A673 (cell line): ENCODE data around the gene HMCN1. TPM values are rescaled to one million over a fixed set of nuclear protein-coding genes. Genes with fewer than 3 reads are reported as not detected.

Experiments
- BruUV-seq: library from RNA; stranded (reverse); fragments of 400-500 nt; replicated peaks from 2 replicates; lab custom pipeline; 2021; lab: Mats Ljungman, UMichigan
- CTCF ChIA-PET: fragments of 300-600 bp; sonication (Branson Sonifier 250); formaldehyde crosslinking; loops from one replicate; lab custom pipeline; 2022; ENCODE audit warnings: antibody characterized with exemption; lab: Charles Lee
- POLR2A ChIA-PET: fragments of 300-600 bp; sonication (Branson Sonifier 250); formaldehyde crosslinking; loops from one replicate; lab custom pipeline; 2022; ENCODE audit warnings: antibody characterized with exemption; ENCODE audit not compliant: low non-redundant PET; lab: Charles Lee
- DNase-seq: peaks from one replicate; pipeline ENCODE4 v3.0.0-alpha.2; 2015; ENCODE audit warnings: low spot score
- H3K27ac ChIP-seq: fragments of 200-600 bp; sonication (generic); 2 replicates; pipeline ENCODE4 v1.5.1; 2016; ENCODE audit warnings: mixed run types, low read depth, mild to moderate bottlenecking, mixed read lengths, antibody characterized with exemption, low read length; ENCODE audit not compliant: poor library complexity, severe bottlenecking
- H3K27me3 ChIP-seq: fragments of 200-600 bp; sonication (generic); replicated peaks from 2 replicates; pipeline ENCODE4 v1.6.1; 2017; ENCODE audit warnings: mixed run types, low read depth, mild to moderate bottlenecking, mixed read lengths, antibody characterized with exemption, low read length; ENCODE audit not compliant: insufficient read depth, poor library complexity
- H3K36me3 ChIP-seq: fragments of 200-600 bp; sonication (generic); 2 replicates; pipeline ENCODE4 v1.6.1; 2016; ENCODE audit warnings: mixed run types, mild to moderate bottlenecking, mixed read lengths, antibody characterized with exemption, low read length; ENCODE audit not compliant: insufficient read depth, poor library complexity, severe bottlenecking
- H3K4me1 ChIP-seq: fragments of 200-600 bp; sonication (generic); 2 replicates; pipeline ENCODE4 v1.6.1; 2017; ENCODE audit warnings: mixed run types, mild to moderate bottlenecking, mixed read lengths, antibody characterized with exemption, low read length; ENCODE audit not compliant: insufficient read depth, poor library complexity, severe bottlenecking
- H3K4me3 ChIP-seq: fragments of 200-600 bp; sonication (generic); 2 replicates; pipeline ENCODE4 v1.5.1; 2016; ENCODE audit warnings: low read depth, mixed run types, mild to moderate bottlenecking, mixed read lengths, low read length; ENCODE audit not compliant: poor library complexity, severe bottlenecking
- H3K9me3 ChIP-seq: fragments of 200-600 bp; sonication (generic); 2 replicates; pipeline ENCODE4 v1.6.1; 2016; ENCODE audit warnings: mixed run types, low read depth, mild to moderate bottlenecking, mixed read lengths, antibody characterized with exemption, low read length; ENCODE audit not compliant: poor library complexity, severe bottlenecking
- EZH2 ChIP-seq: fragments of 200-600 bp; sonication (generic); IDR thresholded peaks from 2 replicates; pipeline ENCODE4 v1.6.1; 2017; ENCODE audit warnings: borderline replicate concordance, low read depth, mild to moderate bottlenecking, mixed read lengths, antibody characterized with exemption, low read length; ENCODE audit not compliant: poor library complexity, severe bottlenecking
- intact Hi-C: fragments of 100-400 bp; cut with micrococcal nuclease; formaldehyde crosslinking; loops from one replicate; pipeline ENCODE4 v1.10.0; 2022; ENCODE audit not compliant: unreplicated experiment
- total RNA-seq: library from RNA; stranded (reverse); gene quantifications from 2 replicates; pipeline ENCODE4 v1.2.3, GENCODE V29; 2021
- TF ChIP-seq, protein P1 (sequence below): fragments of 300-800, 200-600 bp; sonication (generic); conservative IDR thresholded peaks from 2 replicates; pipeline ENCODE4 v1.5.1; 2017; ENCODE audit warnings: low read depth, mild to moderate bottlenecking, antibody characterized with exemption, low read length, moderate library complexity, mixed read lengths

The HMCN1 gene
- total RNA-seq, 1 experiment from 2014 or later: 134 TPM

DNA sequence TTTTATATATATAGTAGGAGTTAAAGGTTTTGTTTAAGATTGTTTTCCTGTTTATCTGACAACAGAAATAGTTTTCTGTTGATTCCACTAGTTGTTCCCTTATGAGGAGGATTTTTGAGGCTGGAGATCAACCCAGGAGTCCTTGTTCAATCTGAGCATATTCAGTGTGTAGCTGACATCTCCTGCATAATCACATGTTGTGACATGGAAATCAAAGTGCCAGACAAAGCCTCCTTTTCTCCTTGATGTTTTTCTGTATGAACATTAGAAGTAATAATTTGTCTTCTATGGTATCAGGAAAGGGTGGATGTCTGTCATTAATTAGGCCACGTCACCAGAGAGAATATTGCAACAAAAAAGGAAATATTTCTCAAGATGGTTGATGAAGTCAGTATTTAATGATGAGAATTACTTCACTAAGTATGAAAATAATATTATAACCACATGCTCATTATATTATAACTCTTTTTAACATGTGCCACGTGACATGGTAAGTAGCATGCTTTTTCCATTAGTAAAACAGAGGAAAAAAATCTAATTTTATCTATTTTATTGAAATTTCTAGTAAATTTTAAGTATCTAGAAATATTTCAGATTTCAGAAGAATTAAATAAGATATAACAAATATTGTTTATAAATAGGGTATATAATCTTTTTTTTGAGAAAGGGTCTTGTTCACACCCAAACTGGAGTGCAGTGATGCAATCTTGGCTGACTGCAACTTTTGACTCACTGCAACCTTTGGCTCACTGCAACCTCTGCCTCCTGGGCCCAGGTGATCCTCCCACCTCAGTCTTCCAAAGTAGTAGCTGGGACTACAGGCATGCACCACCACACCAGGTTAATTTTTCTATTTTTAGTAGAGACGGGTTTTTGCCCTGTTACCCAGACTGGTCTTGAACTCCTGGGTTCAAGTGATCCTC lies 223.5 kb downstream of the HMCN1 start:
- no peak for TF ChIP-seq EZH2
- TF ChIP-seq, protein P1, sequence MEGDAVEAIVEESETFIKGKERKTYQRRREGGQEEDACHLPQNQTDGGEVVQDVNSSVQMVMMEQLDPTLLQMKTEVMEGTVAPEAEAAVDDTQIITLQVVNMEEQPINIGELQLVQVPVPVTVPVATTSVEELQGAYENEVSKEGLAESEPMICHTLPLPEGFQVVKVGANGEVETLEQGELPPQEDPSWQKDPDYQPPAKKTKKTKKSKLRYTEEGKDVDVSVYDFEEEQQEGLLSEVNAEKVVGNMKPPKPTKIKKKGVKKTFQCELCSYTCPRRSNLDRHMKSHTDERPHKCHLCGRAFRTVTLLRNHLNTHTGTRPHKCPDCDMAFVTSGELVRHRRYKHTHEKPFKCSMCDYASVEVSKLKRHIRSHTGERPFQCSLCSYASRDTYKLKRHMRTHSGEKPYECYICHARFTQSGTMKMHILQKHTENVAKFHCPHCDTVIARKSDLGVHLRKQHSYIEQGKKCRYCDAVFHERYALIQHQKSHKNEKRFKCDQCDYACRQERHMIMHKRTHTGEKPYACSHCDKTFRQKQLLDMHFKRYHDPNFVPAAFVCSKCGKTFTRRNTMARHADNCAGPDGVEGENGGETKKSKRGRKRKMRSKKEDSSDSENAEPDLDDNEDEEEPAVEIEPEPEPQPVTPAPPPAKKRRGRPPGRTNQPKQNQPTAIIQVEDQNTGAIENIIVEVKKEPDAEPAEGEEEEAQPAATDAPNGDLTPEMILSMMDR: no peak
- peak overlapping the region; percentile 60 for H3K27ac ChIP-seq
- intact Hi-C loops: no loop called here
- peaks cover 19% of the 10 kb centered on the region for H3K36me3 ChIP-seq
- no peaks in the 10 kb centered on the region for H3K27me3 ChIP-seq
- BruUV-seq: no TSS peak
- peaks cover 41% of the 10 kb centered on the region for H3K4me1 ChIP-seq
- ChIA-PET CTCF (no interaction called here), POLR2A (no interaction called here)
- DNase-seq: no peak
- H3K4me3 ChIP-seq: no peak overlapping the region
- no peaks in the 10 kb centered on the region for H3K9me3 ChIP-seq

GRCh38 chr1:185960422-185961321 lies 226.5 kb downstream of the HMCN1 start:
- H3K27ac ChIP-seq: no peak overlapping the region
- peaks cover 63% of the 10 kb centered on the region for H3K4me1 ChIP-seq
- DNase-seq: no peak
- no peaks in the 10 kb centered on the region for H3K27me3 ChIP-seq
- ChIA-PET CTCF (no interaction called here), POLR2A (no interaction called here)
- intact Hi-C loops: no loop called here
- BruUV-seq: no TSS peak
- H3K4me3 ChIP-seq: no peak overlapping the region
- no peak for TF ChIP-seq EZH2
- TF ChIP-seq, protein P1: no peak
- H3K9me3 ChIP-seq: no peaks in the 10 kb centered on the region
- peaks cover 32% of the 10 kb centered on the region for H3K36me3 ChIP-seq

DNA sequence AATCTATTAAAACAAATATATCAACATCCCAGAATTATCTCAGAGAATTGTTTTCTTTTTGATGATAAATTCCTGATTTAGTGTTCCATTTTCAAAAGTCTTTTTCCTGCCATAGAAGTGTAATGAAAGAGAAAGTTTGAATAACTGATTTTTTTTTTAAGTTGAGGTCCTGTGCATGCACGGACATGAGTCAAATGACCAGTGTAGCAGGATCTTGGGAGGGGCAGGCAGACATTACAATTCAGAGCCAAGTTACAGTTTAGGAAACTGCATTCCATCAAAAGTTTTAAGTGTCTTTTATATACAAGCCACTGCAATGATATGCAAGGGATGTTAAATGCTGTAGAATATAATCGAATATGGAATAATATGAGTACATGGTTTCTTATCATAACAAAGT lies 227.5 kb downstream of the HMCN1 start:
- peaks cover 39% of the 10 kb centered on the region for H3K36me3 ChIP-seq
- H3K4me3 ChIP-seq: no peak overlapping the region
- no peaks in the 10 kb centered on the region for H3K27me3 ChIP-seq
- H3K9me3 ChIP-seq: no peaks in the 10 kb centered on the region
- ChIA-PET CTCF (no interaction called here), POLR2A (no interaction called here)
- no peak for DNase-seq
- BruUV-seq: no TSS peak
- H3K4me1 ChIP-seq: peaks cover 61% of the 10 kb centered on the region
- TF ChIP-seq, protein P1: no peak
- no peak for TF ChIP-seq EZH2
- intact Hi-C loops: no loop called here
- no peak overlapping the region for H3K27ac ChIP-seq
